K562 (cell line): ENCODE data around the gene RCL1. TPM values are rescaled to one million over a fixed set of nuclear protein-coding genes. Genes with fewer than 3 reads are reported as not detected.

ENCODE experiments used
- IRF2 ChIP-seq: sonication (generic); formaldehyde crosslinking; IDR thresholded peaks from 2 replicates; pipeline ENCODE4 v1.8.1; 2022; ENCODE audit warnings: mild to moderate bottlenecking, missing genetic modification reagents
- KLF10 ChIP-seq: fragments of 250-450 bp; sonication (Bioruptor Pico); IDR thresholded peaks from 2 replicates; pipeline ENCODE4 v1.6.1; 2021; ENCODE audit warnings: matching md5 sums
- MECOM ChIP-seq: fragments of 250-450 bp; sonication (Bioruptor Pico); IDR thresholded peaks from 2 replicates; pipeline ENCODE4 v1.8.0; 2022; ENCODE audit warnings: inconsistent platforms
- NFATC3 ChIP-seq: fragments of 450-650 bp; IDR thresholded peaks from 2 replicates; pipeline ENCODE4 v1.6.1; 2017; ENCODE audit warnings: mild to moderate bottlenecking
- PML ChIP-seq: IDR thresholded peaks from 2 replicates; pipeline ENCODE4 v1.6.1; 2012; ENCODE audit warnings: low read length, inconsistent platforms
- SMARCA4 ChIP-seq: fragments of 450-650 bp; IDR thresholded peaks from 2 replicates; pipeline ENCODE4 v1.6.1; 2016
- TAF7 ChIP-seq: fragments of 450-650 bp; IDR thresholded peaks from 2 replicates; pipeline ENCODE4 v1.6.1; 2016; ENCODE audit warnings: missing genetic modification characterization, missing compliant biosample characterization
- polyA plus RNA-seq, 8 experiments: library from polyadenylated mRNA; depleted of rRNA in 4 of 8; stranded (reverse) in 5 of 8; unstranded in 3 of 8; fragments of >200 nt; fragmentation: Nextera tagmentation in 2 of 8; fragmentation: Illumina TruSeq in 1 of 8; extraction: Ambion mirVana in 2 of 8; extraction: Trizol in 1 of 8; gene quantifications; 2 replicates each; pipeline versions ENCODE4 v1.2.1 to v1.2.3, GENCODE V29; 2011 to 2014; ENCODE audit warnings: inconsistent platforms in 1 of 8, missing spikeins in 1 of 8
- total RNA-seq, 7 experiments: library from RNA; depleted of rRNA in 6 of 7; stranded (reverse); fragments of >200 nt in 6 of 7; fragmentation: Illumina TruSeq in 2 of 7; extraction: Trizol in 2 of 7; gene quantifications; 2 replicates each; pipeline versions ENCODE4 v1.2.1 to v1.2.3, GENCODE V29; 2011 to 2021; ENCODE audit warnings: low replicate concordance in 1 of 7
- TF ChIP-seq, protein P1 (sequence below), 2 experiments: fragments of 450-650 bp in 1 of 2; sonication (generic) in 1 of 2; formaldehyde crosslinking in 1 of 2; IDR thresholded peaks; 2 replicates each; pipeline versions ENCODE4 v1.7.1 to v1.9.0; 2016 to 2022; ENCODE audit warnings: inconsistent platforms in 1 of 2, mild to moderate bottlenecking in 1 of 2, missing genetic modification reagents in 1 of 2
- TF ChIP-seq, protein P2 (sequence below): fragments of 250-450 bp; sonication (Bioruptor Pico); IDR thresholded peaks from 2 replicates; pipeline ENCODE4 v1.8.0; 2022; ENCODE audit warnings: moderate library complexity, mild to moderate bottlenecking, inconsistent platforms
- TF ChIP-seq, protein P3 (sequence below): fragments of 250-450 bp; sonication (Bioruptor Pico); IDR thresholded peaks from 2 replicates; pipeline ENCODE4 v1.4.0; 2020; ENCODE audit warnings: mild to moderate bottlenecking, moderate library complexity, borderline replicate concordance
- TF ChIP-seq, protein P4 (sequence below), 2 experiments: IDR thresholded peaks in 1 of 2; conservative IDR thresholded peaks in 1 of 2; 2 replicates each; pipeline ENCODE4 v1.6.1; 2016; ENCODE audit warnings: low read depth in 2 of 2, mild to moderate bottlenecking in 1 of 2, missing compliant biosample characterization in 1 of 2, missing genetic modification characterization in 1 of 2, moderate library complexity in 1 of 2

The RCL1 gene
- total and polyA plus RNA-seq, 9 of the 15 experiments (the other 6 are each of a cell fraction or from before 2014, with no cell fraction given) = 24.0 to 67.7 (median 38.6) TPM

DNA sequence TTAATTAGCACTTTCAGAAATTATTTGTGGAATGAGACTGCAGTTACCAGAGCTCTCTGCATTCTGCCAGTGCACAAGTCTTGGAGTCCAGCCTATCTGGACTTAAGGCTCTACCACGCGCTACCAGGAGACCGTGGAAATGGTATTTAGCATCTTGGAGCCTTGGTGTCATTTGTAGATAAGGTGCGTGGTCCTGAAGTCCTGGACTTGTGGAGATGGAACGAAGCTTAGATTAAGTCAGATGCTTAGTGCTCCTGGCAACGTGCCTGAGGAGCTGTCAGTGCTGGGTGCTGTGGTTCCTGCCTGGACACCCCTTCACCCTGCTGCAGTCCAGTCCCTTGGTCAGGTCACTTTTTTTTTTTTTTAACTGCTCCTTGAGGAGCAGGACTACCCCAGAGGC lies 59.7 kb downstream of the RCL1 start (continued):
- TF ChIP-seq, protein P1, sequence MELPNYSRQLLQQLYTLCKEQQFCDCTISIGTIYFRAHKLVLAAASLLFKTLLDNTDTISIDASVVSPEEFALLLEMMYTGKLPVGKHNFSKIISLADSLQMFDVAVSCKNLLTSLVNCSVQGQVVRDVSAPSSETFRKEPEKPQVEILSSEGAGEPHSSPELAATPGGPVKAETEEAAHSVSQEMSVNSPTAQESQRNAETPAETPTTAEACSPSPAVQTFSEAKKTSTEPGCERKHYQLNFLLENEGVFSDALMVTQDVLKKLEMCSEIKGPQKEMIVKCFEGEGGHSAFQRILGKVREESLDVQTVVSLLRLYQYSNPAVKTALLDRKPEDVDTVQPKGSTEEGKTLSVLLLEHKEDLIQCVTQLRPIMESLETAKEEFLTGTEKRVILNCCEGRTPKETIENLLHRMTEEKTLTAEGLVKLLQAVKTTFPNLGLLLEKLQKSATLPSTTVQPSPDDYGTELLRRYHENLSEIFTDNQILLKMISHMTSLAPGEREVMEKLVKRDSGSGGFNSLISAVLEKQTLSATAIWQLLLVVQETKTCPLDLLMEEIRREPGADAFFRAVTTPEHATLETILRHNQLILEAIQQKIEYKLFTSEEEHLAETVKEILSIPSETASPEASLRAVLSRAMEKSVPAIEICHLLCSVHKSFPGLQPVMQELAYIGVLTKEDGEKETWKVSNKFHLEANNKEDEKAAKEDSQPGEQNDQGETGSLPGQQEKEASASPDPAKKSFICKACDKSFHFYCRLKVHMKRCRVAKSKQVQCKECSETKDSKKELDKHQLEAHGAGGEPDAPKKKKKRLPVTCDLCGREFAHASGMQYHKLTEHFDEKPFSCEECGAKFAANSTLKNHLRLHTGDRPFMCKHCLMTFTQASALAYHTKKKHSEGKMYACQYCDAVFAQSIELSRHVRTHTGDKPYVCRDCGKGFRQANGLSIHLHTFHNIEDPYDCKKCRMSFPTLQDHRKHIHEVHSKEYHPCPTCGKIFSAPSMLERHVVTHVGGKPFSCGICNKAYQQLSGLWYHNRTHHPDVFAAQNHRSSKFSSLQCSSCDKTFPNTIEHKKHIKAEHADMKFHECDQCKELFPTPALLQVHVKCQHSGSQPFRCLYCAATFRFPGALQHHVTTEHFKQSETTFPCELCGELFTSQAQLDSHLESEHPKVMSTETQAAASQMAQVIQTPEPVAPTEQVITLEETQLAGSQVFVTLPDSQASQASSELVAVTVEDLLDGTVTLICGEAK (IDR thresholded peaks at IDR 0.05) = no peak
- TF ChIP-seq, protein P1 (CRISPR knock-in tag; IDR thresholded peaks at IDR 0.05) = no peak
- TF ChIP-seq MECOM (CRISPR knock-in tag) = peak; percentile 37; the same call in 1 of the 2 replicates
- TF ChIP-seq, protein P2, sequence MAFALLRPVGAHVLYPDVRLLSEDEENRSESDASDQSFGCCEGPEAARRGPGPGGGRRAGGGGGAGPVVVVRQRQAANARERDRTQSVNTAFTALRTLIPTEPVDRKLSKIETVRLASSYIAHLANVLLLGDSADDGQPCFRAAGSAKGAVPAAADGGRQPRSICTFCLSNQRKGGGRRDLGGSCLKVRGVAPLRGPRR (CRISPR knock-in tag) = no peak
- peak; percentile 83 for TF ChIP-seq SMARCA4
- no peak for TF ChIP-seq NFATC3
- TF ChIP-seq KLF10 = no peak
- TF ChIP-seq, protein P3, sequence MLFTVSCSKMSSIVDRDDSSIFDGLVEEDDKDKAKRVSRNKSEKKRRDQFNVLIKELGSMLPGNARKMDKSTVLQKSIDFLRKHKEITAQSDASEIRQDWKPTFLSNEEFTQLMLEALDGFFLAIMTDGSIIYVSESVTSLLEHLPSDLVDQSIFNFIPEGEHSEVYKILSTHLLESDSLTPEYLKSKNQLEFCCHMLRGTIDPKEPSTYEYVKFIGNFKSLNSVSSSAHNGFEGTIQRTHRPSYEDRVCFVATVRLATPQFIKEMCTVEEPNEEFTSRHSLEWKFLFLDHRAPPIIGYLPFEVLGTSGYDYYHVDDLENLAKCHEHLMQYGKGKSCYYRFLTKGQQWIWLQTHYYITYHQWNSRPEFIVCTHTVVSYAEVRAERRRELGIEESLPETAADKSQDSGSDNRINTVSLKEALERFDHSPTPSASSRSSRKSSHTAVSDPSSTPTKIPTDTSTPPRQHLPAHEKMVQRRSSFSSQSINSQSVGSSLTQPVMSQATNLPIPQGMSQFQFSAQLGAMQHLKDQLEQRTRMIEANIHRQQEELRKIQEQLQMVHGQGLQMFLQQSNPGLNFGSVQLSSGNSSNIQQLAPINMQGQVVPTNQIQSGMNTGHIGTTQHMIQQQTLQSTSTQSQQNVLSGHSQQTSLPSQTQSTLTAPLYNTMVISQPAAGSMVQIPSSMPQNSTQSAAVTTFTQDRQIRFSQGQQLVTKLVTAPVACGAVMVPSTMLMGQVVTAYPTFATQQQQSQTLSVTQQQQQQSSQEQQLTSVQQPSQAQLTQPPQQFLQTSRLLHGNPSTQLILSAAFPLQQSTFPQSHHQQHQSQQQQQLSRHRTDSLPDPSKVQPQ = no peak
- peak; percentile 73; the same call in 1 of the 2 replicates for TF ChIP-seq PML
- TF ChIP-seq, protein P4, sequence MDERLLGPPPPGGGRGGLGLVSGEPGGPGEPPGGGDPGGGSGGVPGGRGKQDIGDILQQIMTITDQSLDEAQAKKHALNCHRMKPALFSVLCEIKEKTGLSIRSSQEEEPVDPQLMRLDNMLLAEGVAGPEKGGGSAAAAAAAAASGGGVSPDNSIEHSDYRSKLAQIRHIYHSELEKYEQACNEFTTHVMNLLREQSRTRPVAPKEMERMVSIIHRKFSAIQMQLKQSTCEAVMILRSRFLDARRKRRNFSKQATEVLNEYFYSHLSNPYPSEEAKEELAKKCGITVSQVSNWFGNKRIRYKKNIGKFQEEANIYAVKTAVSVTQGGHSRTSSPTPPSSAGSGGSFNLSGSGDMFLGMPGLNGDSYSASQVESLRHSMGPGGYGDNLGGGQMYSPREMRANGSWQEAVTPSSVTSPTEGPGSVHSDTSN (CRISPR knock-in tag; IDR thresholded peaks at IDR 0.05; ENCODE audit: low read depth) = no peak
- TF ChIP-seq, protein P4 (tag; conservative IDR thresholded peaks at IDR 0.05; ENCODE audit: low read depth) = 0 out of 2 replicates have a peak, but pooled peaks have one; percentile 49
- no peak for TF ChIP-seq IRF2 (CRISPR knock-in tag)
- no peak for TF ChIP-seq TAF7
